ENCODE data around the gene ZNF688. TPM values are rescaled to one million over a fixed set of nuclear protein-coding genes. Genes with fewer than 3 reads are reported as not detected.

Gene ZNF688
- total and polyA plus RNA-seq, 2 experiments from 2014 or later: 4.0 to 4.4 TPM

DNA sequence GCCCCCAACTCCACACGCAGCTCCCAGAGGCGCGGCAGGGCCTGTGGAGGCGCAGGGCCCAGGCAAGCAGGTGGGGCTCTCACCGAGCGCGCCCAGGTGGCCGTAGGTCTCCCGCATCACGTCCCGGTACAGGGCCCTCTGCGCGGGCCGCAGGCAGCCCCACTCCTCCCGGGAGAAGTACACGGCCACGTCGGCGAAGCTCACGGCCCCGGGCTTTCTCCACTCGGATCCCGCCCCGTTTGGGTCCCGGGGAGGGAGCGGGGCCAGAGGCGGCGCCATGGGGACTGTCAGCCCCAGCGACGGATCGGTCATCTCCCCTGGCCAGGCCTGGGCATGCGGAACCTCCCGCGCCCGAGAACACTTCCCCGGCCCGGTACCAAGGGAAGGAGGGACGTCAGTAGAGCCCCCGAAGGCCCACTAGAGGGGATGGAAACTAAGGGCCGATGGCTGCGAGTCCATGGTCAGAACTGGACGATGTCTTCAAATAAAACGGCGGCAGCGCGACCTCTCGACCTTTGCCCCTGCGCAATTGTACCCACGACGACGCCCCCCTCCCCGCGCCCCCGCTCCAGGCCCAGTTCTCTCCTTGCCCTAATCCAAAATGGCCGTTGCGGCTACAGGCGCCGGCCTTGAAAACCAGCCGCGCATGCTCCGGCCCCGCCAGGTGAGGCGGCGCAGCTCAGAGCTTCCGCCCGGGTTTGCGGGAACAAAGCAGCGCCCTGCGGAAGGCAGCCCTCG is 37.0 kb downstream of the ZNF688 start, which contains the start of gene ZNF747 (continued):
- TF ChIP-seq CREB1 (CRISPR knock-in tag; IDR thresholded peaks at IDR 0.05; ENCODE audit: low read depth): peak; percentile 60; the same call in 1 of the 2 replicates
- TF ChIP-seq, protein P1, sequence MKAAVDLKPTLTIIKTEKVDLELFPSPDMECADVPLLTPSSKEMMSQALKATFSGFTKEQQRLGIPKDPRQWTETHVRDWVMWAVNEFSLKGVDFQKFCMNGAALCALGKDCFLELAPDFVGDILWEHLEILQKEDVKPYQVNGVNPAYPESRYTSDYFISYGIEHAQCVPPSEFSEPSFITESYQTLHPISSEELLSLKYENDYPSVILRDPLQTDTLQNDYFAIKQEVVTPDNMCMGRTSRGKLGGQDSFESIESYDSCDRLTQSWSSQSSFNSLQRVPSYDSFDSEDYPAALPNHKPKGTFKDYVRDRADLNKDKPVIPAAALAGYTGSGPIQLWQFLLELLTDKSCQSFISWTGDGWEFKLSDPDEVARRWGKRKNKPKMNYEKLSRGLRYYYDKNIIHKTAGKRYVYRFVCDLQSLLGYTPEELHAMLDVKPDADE (IDR thresholded peaks at IDR 0.05): peak; percentile 94
- TF ChIP-seq, protein P2, sequence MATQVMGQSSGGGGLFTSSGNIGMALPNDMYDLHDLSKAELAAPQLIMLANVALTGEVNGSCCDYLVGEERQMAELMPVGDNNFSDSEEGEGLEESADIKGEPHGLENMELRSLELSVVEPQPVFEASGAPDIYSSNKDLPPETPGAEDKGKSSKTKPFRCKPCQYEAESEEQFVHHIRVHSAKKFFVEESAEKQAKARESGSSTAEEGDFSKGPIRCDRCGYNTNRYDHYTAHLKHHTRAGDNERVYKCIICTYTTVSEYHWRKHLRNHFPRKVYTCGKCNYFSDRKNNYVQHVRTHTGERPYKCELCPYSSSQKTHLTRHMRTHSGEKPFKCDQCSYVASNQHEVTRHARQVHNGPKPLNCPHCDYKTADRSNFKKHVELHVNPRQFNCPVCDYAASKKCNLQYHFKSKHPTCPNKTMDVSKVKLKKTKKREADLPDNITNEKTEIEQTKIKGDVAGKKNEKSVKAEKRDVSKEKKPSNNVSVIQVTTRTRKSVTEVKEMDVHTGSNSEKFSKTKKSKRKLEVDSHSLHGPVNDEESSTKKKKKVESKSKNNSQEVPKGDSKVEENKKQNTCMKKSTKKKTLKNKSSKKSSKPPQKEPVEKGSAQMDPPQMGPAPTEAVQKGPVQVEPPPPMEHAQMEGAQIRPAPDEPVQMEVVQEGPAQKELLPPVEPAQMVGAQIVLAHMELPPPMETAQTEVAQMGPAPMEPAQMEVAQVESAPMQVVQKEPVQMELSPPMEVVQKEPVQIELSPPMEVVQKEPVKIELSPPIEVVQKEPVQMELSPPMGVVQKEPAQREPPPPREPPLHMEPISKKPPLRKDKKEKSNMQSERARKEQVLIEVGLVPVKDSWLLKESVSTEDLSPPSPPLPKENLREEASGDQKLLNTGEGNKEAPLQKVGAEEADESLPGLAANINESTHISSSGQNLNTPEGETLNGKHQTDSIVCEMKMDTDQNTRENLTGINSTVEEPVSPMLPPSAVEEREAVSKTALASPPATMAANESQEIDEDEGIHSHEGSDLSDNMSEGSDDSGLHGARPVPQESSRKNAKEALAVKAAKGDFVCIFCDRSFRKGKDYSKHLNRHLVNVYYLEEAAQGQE (IDR thresholded peaks at IDR 0.05; ENCODE audit: unreplicated experiment): no peak
- no peak for TF ChIP-seq ZNF114 (CRISPR knock-in tag; IDR thresholded peaks at IDR 0.05)

DNA sequence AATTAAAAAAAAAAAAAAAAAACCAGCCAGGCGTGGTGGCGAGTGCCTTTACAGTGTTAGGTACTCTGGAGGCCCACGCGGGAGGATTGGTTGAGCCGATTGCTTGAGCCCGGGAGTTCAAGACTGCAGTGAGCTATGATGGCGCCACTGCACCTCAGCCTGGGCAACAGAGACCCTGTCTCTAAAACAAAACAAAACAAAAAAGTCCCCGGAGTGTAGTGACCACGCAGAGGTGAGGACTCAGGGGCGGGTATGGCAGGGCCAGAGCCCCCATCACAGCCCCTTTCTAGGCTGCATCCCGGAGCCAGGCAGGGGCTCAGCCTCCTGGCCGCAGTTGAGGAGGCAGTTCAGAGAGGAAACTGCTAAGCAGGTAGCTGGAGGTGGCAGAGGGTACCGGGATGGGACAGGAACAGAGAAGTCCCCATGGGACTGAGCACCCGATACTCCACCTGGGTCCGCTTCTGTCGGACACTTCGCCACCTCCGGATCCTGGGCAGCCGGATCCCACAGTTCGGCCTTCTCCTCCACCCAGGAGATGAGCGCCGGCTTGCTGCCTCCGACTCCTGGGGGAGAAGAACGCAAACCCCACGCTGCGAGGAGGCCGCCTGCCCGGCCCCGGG is 37.7 kb downstream of the ZNF688 start:
- Histone ChIP-seq H3K27me3 (ENCODE audit: insufficient read depth) (no peaks in the 10 kb centered on the region), H2AFZ (no peak overlapping the region), H3F3A (replicated peaks; ENCODE audit: low read depth) (peaks cover 24% of the 10 kb centered on the region), H3K9me2 (ENCODE audit: insufficient read depth) (no peaks in the 10 kb centered on the region), H3K36me3 (ENCODE audit: insufficient read depth) (no peaks in the 10 kb centered on the region), H3K4me3 (peak overlapping the region; percentile 67), H3K4me2 (peak overlapping the region; percentile 82), H4K20me1 (replicated peaks; ENCODE audit: insufficient read depth) (no peaks in the 10 kb centered on the region), H3K27ac (ENCODE audit: low read depth) (peak overlapping the region; percentile 100; the same call in 1 of the 2 replicates), H3K4me1 (ENCODE audit: insufficient read depth) (peaks cover 16% of the 10 kb centered on the region), H3K79me2 (replicated peaks; ENCODE audit: insufficient read depth) (peaks cover 6% of the 10 kb centered on the region; the same call in 1 of the 2 replicates)
- ATAC-seq: peak; percentile 10
- H3K27me3 Mint-ChIP-seq (ENCODE audit: insufficient read depth, low read depth, poor library complexity): peaks cover 12% of the 10 kb centered on the region
- no peak for DNase-seq (ENCODE audit: low spot score)
- 0 out of 2 replicates have a peak overlapping the region, but pooled peaks have one; percentile 52 for H3K27ac Mint-ChIP-seq
- H3K9me3 Mint-ChIP-seq: no peaks in the 10 kb centered on the region
- H3K36me3 Mint-ChIP-seq (ENCODE audit: low read depth): peaks cover 29% of the 10 kb centered on the region
- peak overlapping the region; percentile 82 for H3K4me3 Mint-ChIP-seq
- peaks cover 24% of the 10 kb centered on the region for H3K4me1 Mint-ChIP-seq
- TF ChIP-seq, protein P3, sequence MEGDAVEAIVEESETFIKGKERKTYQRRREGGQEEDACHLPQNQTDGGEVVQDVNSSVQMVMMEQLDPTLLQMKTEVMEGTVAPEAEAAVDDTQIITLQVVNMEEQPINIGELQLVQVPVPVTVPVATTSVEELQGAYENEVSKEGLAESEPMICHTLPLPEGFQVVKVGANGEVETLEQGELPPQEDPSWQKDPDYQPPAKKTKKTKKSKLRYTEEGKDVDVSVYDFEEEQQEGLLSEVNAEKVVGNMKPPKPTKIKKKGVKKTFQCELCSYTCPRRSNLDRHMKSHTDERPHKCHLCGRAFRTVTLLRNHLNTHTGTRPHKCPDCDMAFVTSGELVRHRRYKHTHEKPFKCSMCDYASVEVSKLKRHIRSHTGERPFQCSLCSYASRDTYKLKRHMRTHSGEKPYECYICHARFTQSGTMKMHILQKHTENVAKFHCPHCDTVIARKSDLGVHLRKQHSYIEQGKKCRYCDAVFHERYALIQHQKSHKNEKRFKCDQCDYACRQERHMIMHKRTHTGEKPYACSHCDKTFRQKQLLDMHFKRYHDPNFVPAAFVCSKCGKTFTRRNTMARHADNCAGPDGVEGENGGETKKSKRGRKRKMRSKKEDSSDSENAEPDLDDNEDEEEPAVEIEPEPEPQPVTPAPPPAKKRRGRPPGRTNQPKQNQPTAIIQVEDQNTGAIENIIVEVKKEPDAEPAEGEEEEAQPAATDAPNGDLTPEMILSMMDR (conservative IDR thresholded peaks at IDR 0.05; ENCODE audit: low read depth in 2 of 2): peak in 1 of 2 experiments; percentile 8; a peak in 1 of 4 replicates
- TF ChIP-seq EZH2 (IDR thresholded peaks at IDR 0.05; ENCODE audit: low read depth, unreplicated experiment): no peak
- TF ChIP-seq ZNF114 (CRISPR knock-in tag; IDR thresholded peaks at IDR 0.05): no peak

Measured in GM23338 (cell line).